GM19438 (cell line): ENCODE results near the gene CCDC192.

ENCODE experiments used
- ATAC-seq: cut with Tn5 transposase; IDR thresholded peaks from one replicate; pipeline ENCODE4 v1.9.1; 2021; ENCODE audit warnings: low read depth; ENCODE audit not compliant: unreplicated experiment

CCDC192 gene

DNA sequence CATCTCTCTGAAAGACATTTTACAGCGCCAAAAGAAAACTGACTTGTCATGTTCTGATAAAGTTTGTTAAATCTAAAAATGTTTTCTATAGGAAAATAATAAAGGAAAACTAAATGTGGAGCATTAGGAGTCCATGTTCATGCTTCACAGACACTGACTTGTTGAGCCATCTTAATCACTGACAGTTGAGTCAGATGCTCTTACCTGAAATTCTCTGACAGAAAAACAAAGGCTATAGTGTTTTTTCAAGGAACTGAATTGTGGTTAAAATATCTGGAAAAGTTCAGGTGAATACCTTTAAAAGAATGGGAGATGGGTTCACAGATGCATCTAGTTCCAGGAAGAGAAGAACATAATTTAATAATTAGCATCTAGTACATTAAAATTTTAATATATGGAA lies 266.9 kb downstream of the CCDC192 start:
- no peak for ATAC-seq

- no peak for ATAC-seq
Measured at GRCh38 chr5:127970854-127971425, 267.7 kb downstream of the CCDC192 start.

DNA sequence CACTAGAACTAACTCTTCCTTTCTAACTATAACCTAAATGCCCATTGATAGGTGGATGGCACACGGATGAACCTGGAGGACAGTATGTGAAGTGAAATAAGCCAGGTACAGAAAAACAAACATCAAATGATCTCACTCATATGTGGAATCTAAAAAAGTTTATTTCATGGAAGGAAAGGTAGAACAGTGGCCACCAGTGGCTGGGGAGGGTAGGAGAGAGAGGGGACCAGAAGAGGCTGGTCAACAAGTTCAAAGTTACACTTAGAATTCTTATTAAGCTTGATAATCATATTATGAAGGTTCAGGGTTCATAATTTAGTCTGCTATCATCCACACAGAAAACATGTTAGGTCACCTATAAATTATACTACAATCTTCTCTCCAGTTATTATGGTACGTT lies 272.8 kb downstream of the CCDC192 start:
- no peak for ATAC-seq

DNA sequence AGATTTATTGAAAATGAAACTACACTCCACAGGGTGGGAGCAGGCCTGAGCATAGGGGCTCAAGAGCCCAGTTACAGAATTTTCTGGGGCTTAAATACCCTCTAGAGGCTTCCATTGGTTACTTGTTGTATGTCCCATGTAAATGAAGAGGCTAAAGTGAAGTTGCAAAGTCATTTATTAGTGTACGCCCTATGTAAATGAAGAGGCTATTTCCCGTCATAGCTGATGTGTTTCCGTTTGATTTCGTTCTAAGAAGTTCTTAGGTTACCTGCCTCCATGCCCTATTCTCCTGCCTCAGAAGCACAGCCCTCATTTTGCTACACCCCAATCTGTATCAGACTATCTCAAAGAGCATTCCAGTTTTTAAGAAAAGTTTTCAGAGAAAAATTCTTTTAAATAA lies 273.3 kb downstream of the CCDC192 start:
- no peak for ATAC-seq

- no peak for ATAC-seq
Measured at GRCh38 chr5:127976991-127977717, 274.0 kb downstream of the CCDC192 start.

DNA sequence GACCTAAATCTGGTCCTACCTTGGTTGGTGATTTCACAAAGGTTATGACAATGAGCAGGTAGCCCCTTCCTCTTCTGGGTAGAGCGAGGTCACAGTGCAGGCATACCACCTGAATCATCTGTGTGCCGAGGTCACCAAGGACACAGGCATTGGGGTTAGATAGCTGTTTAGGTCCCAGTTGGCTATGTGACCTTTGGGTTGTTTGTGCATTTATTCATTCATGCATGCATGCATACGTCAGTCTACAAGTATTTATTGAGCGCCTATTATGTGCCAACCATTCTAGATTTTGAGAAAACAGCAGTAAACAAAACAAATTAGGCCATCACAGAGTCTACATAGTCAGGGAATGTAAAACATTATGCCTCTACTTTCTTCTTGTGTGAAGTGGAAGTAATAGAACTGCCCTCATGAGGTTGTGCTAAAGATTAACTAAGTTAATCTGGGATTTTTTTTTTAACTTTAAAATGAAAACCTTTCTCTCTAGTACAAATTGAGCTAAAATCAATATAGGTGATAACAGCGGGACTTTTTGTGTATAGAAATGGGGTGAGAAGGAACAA lies 275.6 kb downstream of the CCDC192 start:
- no peak for ATAC-seq

GRCh38 chr5:127979475-127979874 lies 276.3 kb downstream of the CCDC192 start:
- no peak for ATAC-seq

DNA sequence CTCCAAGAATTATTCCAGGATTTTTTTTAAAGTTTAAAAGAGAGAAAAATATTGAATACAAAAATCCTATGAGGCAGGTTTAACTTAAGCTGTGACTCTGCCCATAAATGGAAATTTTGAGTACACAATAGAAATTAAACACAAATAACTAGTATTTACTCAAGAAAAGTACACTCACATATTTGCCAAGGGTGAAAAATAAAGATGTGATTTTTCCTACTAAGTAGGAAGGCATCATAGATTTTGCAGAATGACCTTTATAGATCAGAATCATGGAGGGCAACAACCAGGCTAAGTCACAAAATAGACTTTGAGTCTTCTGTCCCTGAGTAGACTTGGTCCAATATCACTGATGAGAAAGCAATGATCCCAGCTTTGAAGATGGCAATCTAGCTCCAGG lies 277.7 kb downstream of the CCDC192 start:
- no peak for ATAC-seq

- ATAC-seq = no peak
Measured at GRCh38 chr5:127981498-127981897, 278.3 kb downstream of the CCDC192 start.

DNA sequence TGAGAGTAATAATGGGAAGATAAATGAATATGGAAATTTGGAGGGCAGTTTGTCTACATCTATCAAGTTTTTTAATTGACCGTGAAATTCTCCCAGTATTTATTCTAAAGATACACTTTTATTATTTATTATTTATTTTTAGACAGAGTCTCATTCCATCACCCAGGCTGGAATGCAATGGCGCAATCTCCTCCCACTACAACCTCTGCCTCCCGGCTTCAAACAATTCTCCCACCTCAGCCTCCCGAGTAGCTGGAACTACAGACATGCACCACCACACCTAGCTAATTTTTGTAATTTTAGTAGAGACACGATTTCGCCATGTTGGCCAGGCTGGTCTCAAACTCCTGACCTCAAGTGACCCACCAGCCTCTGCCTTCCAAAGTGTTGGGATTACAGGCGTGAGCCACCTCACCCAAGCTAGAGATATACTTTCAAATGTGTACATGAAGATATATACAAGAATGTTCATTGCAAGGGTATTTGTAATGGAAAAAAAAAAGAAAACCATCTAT lies 282.7 kb downstream of the CCDC192 start:
- ATAC-seq = no peak

GRCh38 chr5:127987354-127988145 lies 284.4 kb downstream of the CCDC192 start:
- ATAC-seq = no peak

- no peak for ATAC-seq
Measured at GRCh38 chr5:127988146-127988760, 285.1 kb downstream of the CCDC192 start.
